ENCODE results near the gene MLH3.

DNA sequence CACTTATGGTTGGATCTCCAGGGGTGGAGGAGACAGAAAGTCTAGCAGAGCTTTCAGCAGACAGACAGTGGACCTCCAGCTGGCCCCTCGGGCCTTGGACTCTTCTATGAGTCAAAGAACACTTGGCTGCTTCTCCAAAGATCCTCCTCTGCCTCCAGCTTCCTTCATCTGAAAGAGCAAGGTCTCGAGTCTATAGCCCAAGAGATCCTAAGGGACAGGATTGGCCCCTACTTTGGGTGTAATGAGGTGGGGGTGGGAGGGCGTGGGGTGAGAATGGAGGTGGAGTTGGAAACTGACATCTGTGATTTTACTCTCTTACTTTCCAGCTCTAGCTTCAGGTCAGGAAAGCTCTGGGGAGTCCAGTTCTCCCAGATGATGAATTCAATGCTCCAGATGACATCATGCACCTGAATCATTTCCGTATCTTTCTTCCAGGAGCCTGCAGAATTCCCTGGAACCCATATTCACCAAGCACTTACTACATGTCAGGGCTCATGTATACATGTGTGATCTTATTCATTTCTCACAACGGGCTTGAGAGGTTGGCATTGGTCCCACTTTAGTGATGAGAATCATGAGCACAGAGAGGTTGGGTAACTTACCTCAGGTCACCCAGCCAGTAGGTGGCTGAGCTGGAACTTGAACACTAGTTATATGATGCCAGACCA is 85.6 kb downstream of the MLH3 start:
- TF ChIP-seq, protein P1, sequence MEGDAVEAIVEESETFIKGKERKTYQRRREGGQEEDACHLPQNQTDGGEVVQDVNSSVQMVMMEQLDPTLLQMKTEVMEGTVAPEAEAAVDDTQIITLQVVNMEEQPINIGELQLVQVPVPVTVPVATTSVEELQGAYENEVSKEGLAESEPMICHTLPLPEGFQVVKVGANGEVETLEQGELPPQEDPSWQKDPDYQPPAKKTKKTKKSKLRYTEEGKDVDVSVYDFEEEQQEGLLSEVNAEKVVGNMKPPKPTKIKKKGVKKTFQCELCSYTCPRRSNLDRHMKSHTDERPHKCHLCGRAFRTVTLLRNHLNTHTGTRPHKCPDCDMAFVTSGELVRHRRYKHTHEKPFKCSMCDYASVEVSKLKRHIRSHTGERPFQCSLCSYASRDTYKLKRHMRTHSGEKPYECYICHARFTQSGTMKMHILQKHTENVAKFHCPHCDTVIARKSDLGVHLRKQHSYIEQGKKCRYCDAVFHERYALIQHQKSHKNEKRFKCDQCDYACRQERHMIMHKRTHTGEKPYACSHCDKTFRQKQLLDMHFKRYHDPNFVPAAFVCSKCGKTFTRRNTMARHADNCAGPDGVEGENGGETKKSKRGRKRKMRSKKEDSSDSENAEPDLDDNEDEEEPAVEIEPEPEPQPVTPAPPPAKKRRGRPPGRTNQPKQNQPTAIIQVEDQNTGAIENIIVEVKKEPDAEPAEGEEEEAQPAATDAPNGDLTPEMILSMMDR (IDR thresholded peaks at IDR 0.05): no peak
- TF ChIP-seq POLR2A (IDR thresholded peaks at IDR 0.05) (no peak), EP300 (IDR thresholded peaks at IDR 0.05) (no peak)

Data from tibial nerve (tissue), 4 donors.